NCI-H2171 (cell line): Measurements from ENCODE around the gene ENOX2.

Experiments
- DNase-seq: peaks from one replicate; lab custom pipeline; 2025; lab: John Stamatoyannopoulos, UW

The ENOX2 gene

DNA sequence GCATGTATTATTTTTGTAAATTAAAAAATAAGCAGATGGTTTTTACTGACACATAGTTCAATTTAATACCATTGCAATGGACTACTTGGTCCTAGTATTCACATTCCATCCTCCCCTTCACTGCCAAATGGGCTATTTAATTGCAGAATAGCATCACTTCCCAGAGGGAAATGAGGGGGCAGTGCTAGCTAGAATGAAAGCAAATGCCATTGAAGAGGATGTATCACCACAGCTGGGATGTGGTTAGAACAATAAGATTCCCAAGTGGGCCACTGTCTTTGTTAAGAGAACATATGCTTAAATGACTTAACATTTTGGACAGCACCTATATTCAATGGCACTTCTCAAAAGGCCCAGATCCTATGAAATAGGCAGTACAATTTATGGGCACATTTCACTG is 276.5 kb downstream of the ENOX2 start:
- no peak for DNase-seq

DNA sequence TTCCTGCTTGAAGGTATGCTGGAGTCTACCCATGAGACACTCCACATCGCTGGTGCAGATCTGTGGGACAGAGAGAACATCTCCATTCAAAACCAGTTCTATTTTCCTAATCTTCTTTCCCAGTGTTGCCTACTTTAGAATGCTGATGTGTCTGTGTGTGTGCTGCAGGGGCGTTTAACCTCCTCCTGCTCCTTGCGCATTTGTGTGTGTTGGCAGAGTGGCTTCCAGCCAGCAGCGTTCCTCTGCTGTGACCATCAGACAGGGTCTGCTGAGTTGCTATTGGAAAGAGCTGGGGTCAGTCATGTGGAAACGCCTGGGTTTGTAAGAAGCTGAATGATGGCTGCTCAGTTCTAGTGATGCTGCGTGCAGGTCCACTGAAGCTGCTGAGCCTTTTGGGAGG is 277.6 kb downstream of the ENOX2 start:
- no peak for DNase-seq

DNA sequence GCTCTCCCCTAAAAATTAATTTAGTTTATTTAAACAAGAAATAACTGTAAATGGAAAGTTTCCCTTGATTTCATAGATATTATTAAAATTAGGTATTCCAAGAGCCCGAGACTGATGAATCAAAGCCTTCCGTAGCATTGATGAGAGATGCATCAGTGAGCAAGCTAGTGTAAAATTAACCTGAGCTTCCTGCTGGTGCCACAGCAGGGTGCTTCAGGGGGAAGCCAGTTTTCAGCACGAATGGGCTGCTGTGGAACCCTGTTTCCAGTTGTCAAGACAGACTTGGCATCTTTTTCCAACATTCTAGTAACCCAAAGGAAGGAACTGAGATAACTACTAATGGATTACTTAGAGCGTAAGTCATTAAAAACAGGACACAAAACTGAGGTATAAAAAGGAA is 279.5 kb downstream of the ENOX2 start:
- DNase-seq = peak; percentile 0

GRCh38 chrX:130615941-130616340 is 287.1 kb downstream of the ENOX2 start:
- DNase-seq = no peak

GRCh38 chrX:130607431-130607830 is 295.6 kb downstream of the ENOX2 start:
- no peak for DNase-seq

DNA sequence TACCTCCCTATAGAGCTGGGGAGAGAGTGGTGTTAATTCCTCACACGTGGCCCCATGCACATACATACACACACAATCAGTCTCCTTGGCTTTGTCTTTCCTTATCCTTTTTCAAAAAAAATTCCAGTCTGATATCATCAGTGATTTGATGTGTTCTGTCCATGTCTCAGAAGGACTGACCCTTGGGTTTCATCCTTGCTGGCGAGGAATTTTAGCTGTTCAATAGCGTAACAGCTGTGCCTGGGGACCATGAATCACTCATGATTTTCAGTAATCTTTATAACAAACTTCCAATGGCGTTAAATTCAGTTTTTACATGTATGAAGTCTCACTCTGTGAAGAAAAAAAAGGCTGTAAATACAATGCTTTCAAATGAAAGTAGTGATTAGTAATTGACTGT is 296.6 kb downstream of the ENOX2 start:
- no peak for DNase-seq

DNA sequence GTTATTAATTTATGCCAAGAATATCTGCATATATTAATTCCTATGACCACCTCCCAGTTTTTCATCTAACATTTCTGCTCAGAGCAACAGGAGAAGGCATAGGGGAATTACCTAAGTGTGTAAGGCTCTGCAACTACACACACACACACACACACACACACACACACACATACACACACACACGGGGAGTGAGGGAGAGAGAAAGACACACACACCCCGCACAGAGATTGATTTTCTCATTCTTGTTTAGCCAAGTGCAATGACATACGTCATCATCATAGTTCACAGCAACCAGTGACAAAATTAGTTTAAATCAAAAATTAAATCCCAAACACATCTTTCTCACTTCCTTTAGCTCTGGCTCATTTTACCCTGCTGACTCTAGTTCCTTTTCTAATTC is 298.1 kb downstream of the ENOX2 start:
- no peak for DNase-seq

DNA sequence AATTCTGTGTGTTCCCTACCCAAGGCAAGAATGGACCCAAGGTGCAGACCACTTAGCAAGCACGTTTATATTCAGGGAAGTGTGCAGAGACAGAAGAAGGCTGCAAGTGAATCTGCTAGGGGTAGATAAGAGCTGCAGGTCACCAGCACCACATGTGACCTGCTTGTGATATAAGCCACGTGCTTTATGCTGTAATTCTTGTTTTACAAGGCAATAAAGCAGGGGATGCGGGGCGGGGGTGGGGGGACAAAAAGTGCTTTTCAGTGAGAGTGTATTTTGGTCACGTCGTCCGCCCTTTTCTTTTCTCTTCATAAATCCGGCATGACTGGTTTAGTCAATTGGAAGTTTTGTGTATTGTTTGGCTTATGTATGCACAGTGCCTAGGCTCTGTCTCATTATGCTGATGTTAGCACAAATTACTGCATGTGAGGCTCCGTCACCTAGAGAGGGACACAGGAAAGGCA is 308.5 kb downstream of the ENOX2 start:
- no peak for DNase-seq

GRCh38 chrX:130593911-130594310 is 309.1 kb downstream of the ENOX2 start:
- no peak for DNase-seq

DNA sequence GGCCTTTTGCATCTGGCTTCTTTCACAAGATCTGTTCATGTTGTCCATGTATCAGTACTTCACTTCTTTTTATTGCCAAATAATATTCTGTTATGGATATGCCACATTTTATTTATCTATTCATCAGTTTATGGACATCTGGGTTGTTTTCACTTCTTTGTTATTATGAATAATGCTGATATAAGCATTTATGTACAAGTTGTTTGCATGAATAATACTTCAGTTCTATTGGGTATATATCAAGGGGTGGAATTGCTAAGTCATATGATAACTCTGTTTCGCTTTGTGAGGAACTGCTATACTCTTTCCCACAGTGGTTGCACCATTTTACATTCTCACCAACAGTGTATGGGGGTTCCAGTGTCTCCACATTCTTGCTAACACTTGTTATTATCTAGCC is 310.8 kb downstream of the ENOX2 start:
- no peak for DNase-seq

DNA sequence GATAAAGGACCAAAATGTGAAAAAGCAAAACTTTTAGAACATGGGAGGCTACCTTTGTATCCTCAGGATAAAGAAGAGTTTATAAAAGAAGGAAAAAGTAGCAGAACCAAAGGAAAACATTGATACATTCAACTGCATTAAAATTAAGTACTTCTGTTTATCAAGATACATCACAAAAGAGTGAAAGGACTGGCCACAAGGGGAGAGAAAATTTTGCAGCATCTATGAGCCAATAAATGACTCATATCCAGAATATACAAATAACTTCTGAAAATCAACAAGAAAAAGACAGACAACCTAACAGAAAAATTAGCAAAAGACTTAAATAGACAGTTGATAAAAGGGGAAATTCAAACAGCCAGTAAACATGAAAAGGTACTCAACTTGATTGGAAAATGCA is 324.1 kb downstream of the ENOX2 start:
- no peak for DNase-seq

- DNase-seq = no peak
Observed at GRCh38 chrX:130577431-130577830, 325.6 kb downstream of the ENOX2 start.

DNA sequence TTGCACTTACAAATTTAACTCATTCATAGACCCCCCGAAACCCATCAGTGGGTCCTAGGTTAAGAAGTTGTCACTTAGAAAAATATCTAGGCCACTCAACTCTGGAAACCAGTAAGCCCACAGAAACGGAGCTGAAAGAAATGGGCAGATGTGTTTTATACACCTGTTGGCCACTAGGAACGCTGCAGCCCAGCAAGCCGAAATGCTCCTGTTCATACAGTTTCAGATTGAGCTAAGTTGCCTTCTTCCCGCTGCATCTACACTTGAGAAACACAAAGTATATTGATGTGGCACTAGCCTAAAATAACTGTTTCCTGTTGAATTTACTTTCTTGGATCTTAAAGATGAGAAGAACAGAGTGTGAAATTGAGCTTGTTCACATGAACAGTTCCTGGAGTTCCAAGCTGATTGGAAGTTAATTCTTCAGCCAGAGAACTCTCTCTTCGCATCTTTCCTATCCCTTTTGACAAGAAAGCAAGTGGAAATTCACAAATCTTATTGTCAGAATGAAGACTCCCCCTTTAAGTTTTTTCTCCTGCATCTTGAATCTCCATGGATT is 327.1 kb downstream of the ENOX2 start:
- no peak for DNase-seq
